GM12878 (cell line): ENCODE data around the gene DCC.

ENCODE experiments used
- POLR2A ChIP-seq: IDR thresholded peaks from 2 replicates; pipeline ENCODE4 v1.6.1; 2011; ENCODE audit warnings: low read depth, mild to moderate bottlenecking, low read length
- YY1 ChIP-seq: IDR thresholded peaks from 2 replicates; pipeline ENCODE4 v1.6.1; 2011; ENCODE audit warnings: low read depth, mild to moderate bottlenecking, low read length

- TF ChIP-seq POLR2A (no peak), YY1 (no peak)
These were observed 360.1 kb downstream of the DCC start for GRCh38 chr18:52700116-52700515.
